H1 (cell line): ENCODE data around the gene U2AF1L4. TPM values are rescaled to one million over a fixed set of nuclear protein-coding genes. Genes with fewer than 3 reads are reported as not detected.

Experiments used
- BCL11A ChIP-seq, 2 experiments: IDR thresholded peaks; one replicate each; pipeline ENCODE4 v1.6.1; 2011; ENCODE audit warnings: low read depth in 2 of 2, low read length in 2 of 2, mild to moderate bottlenecking in 2 of 2
- CHD7 ChIP-seq: fragments of 300-600 bp; sonication (generic); IDR thresholded peaks from 2 replicates; pipeline ENCODE4 v1.7.1; 2012; ENCODE audit warnings: low read length, moderate library complexity, mild to moderate bottlenecking, inconsistent platforms; ENCODE audit not compliant: insufficient replicate concordance
- polyA plus RNA-seq, 7 experiments: library from polyadenylated mRNA; depleted of rRNA in 3 of 7; stranded (reverse) in 5 of 7; unstranded in 2 of 7; fragments of >200 nt in 5 of 7; fragments of 200-250 nt in 2 of 7; gene quantifications; 1 replicate in 5 of 7; 2 replicates in 1 of 7; 4 replicates in 1 of 7; pipeline versions ENCODE4 v1.2.1 to v1.2.3, GENCODE V29; 2011 to 2013; ENCODE audit warnings: missing spikeins in 2 of 7, mixed read lengths in 2 of 7
- total RNA-seq: library from RNA; stranded (reverse); fragmentation: NEBNext Ultra II Directional; extraction: Animal tissue kit (Norgen Biotek cat#: 25700); gene quantifications from 2 replicates; pipeline ENCODE4 v1.2.1, GENCODE V29; 2021

The U2AF1L4 gene
- total and polyA plus RNA-seq, 2 of the 8 experiments (the other 6 are each of a cell fraction or from before 2014, with no cell fraction given) = 15.1 to 32.7 TPM

- TF ChIP-seq CHD7 = no peak
- no peak for TF ChIP-seq BCL11A (IDR thresholded peaks at IDR 0.05; ENCODE audit: low read depth in 2 of 2, low read length in 2 of 2)
Observed at GRCh38 chr19:35720648-35721047, 24.6 kb downstream of the U2AF1L4 start (continued).
